GM08714 (cell line): Measurements from ENCODE around the gene CHERP.
"Not testable (repeated sequence)": the region's sequence is repeated elsewhere in the genome, so short reads cannot be mapped to it uniquely, and the experiment has no call there.

Experiments
- H3K4me3 ChIP-seq: fragments of 200-500 bp; sonication (Bioruptor generic); 2 replicates; pipeline ENCODE4 v1.5.1; 2014; ENCODE audit warnings: mild to moderate bottlenecking, low read length, inconsistent platforms
- ZNF274 ChIP-seq: IDR thresholded peaks from 2 replicates; pipeline ENCODE4 v1.6.1; 2012; ENCODE audit warnings: mild to moderate bottlenecking, low read depth, low read length

CHERP gene

GRCh38 chr19:16571283-16571682, 29.0 kb upstream of the CHERP start:
- peak overlapping the region; percentile 82 for H3K4me3 ChIP-seq
- no peak for TF ChIP-seq ZNF274

- H3K4me3 ChIP-seq: no peak overlapping the region
- TF ChIP-seq ZNF274: no peak
These were observed 27.5 kb upstream of the CHERP start for GRCh38 chr19:16569609-16570320.

- no peak overlapping the region for H3K4me3 ChIP-seq
- no peak for TF ChIP-seq ZNF274
These were observed 24.5 kb upstream of the CHERP start for GRCh38 chr19:16566702-16567101.

- TF ChIP-seq ZNF274: no peak
- H3K4me3 ChIP-seq: no peak overlapping the region
These were observed 23.9 kb upstream of the CHERP start for GRCh38 chr19:16566161-16566560.

GRCh38 chr19:16564842-16565241, 22.6 kb upstream of the CHERP start:
- no peak overlapping the region for H3K4me3 ChIP-seq
- no peak for TF ChIP-seq ZNF274

- no peak for TF ChIP-seq ZNF274
- no peak overlapping the region for H3K4me3 ChIP-seq
These were observed 20.4 kb upstream of the CHERP start for GRCh38 chr19:16562608-16563025.

GRCh38 chr19:16561382-16561781, 19.1 kb upstream of the CHERP start:
- no peak for TF ChIP-seq ZNF274
- H3K4me3 ChIP-seq: no peak overlapping the region

GRCh38 chr19:16559780-16560276, 17.6 kb upstream of the CHERP start:
- H3K4me3 ChIP-seq: no peak overlapping the region
- TF ChIP-seq ZNF274: no peak

GRCh38 chr19:16554776-16555175, 12.5 kb upstream of the CHERP start:
- H3K4me3 ChIP-seq: no peak overlapping the region
- no peak for TF ChIP-seq ZNF274

- H3K4me3 ChIP-seq: not testable (repeated sequence)
These were observed 9.7 kb upstream of the CHERP start for GRCh38 chr19:16551902-16552301.

- no peak for TF ChIP-seq ZNF274
- H3K4me3 ChIP-seq: no peak overlapping the region
These were observed 6.7 kb upstream of the CHERP start for GRCh38 chr19:16548956-16549355.

- no peak for TF ChIP-seq ZNF274
- no peak overlapping the region; the same call in 1 of the 2 replicates for H3K4me3 ChIP-seq
These were observed 2.4 kb upstream of the CHERP start for GRCh38 chr19:16544473-16545231.

- peak overlapping the region; percentile 87; the same call in 1 of the 2 replicates for H3K4me3 ChIP-seq
These were observed 1.5 kb upstream of the CHERP start for GRCh38 chr19:16543734-16544133.

GRCh38 chr19:16542910-16543472, 754 bp upstream of the CHERP start:
- H3K4me3 ChIP-seq: peak overlapping the region; percentile 87
- no peak for TF ChIP-seq ZNF274

GRCh38 chr19:16541526-16542044, 652 bp downstream of the CHERP start:
- H3K4me3 ChIP-seq: peak overlapping the region; percentile 87
- no peak for TF ChIP-seq ZNF274
